GM12873 (cell line): ENCODE measurements around the gene RASAL2.

Experiments
- TF ChIP-seq, protein P1 (sequence below): IDR thresholded peaks from 2 replicates; pipeline ENCODE4 v1.5.1; 2012; ENCODE audit warnings: low read depth, mild to moderate bottlenecking, moderate library complexity, low read length, control low read depth; ENCODE audit not compliant: insufficient read depth; ENCODE audit errors: missing control alignments

Gene RASAL2

DNA sequence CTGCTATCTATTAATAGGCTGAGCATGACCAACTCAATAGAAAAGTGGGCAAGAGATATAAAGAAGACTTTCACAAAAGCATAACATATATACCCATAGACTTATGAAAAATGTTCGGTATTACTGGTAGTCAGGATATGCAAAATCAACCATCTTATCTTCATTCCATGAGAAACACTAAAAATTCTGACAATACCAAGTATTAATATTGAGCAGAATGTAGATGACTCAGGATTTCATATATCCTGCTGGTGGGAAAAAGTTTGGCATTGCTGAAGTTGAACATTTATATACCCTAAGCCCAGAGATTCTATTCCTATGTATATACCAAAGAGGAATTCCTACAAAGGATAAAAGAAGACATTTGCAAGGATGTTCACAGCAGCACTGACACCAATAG is 264.6 kb downstream of the RASAL2 start:
- TF ChIP-seq, protein P1, sequence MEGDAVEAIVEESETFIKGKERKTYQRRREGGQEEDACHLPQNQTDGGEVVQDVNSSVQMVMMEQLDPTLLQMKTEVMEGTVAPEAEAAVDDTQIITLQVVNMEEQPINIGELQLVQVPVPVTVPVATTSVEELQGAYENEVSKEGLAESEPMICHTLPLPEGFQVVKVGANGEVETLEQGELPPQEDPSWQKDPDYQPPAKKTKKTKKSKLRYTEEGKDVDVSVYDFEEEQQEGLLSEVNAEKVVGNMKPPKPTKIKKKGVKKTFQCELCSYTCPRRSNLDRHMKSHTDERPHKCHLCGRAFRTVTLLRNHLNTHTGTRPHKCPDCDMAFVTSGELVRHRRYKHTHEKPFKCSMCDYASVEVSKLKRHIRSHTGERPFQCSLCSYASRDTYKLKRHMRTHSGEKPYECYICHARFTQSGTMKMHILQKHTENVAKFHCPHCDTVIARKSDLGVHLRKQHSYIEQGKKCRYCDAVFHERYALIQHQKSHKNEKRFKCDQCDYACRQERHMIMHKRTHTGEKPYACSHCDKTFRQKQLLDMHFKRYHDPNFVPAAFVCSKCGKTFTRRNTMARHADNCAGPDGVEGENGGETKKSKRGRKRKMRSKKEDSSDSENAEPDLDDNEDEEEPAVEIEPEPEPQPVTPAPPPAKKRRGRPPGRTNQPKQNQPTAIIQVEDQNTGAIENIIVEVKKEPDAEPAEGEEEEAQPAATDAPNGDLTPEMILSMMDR: no peak

DNA sequence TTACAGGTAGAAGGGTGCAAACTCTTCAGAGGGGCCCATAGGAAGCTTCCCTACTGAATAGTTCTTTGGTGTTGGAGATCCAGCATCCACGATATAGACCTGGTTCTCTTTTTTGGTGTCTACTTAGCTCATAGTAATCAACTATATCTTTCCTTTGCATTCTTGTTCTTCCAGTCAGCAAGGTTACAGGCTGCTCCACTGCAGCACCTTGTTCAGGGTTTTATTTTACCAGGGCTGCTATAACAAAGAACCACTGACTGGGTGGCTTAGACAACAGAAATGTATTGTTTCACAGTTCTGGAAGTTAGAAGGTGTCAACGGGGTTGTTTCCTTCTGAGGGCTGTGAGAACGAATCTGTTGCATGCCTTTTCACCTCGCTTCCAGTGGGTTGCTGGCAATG is 266.5 kb downstream of the RASAL2 start:
- TF ChIP-seq, protein P1: no peak

- TF ChIP-seq, protein P1: peak; percentile 53
These were observed 267.9 kb downstream of the RASAL2 start for GRCh38 chr1:178361847-178362246.

GRCh38 chr1:178362747-178363146 is 268.8 kb downstream of the RASAL2 start:
- TF ChIP-seq, protein P1: no peak

GRCh38 chr1:178364782-178365181 is 270.9 kb downstream of the RASAL2 start:
- TF ChIP-seq, protein P1: no peak

GRCh38 chr1:178367151-178367550 is 273.2 kb downstream of the RASAL2 start:
- TF ChIP-seq, protein P1: no peak

GRCh38 chr1:178368208-178368607 is 274.3 kb downstream of the RASAL2 start:
- TF ChIP-seq, protein P1: no peak
